Ascending aorta (tissue), 2 donors: ENCODE data around the gene GSTP1. TPM values are rescaled to one million over a fixed set of nuclear protein-coding genes. Genes with fewer than 3 reads are reported as not detected.

Experiments
- DNase-seq, 2 donors: peaks; one replicate each; pipeline ENCODE4 v3.0.0-alpha.2; 2019; ENCODE audit warnings: low spot score in 2 of 2
- H3K27ac ChIP-seq, 2 donors: fragments of 200-600 bp; sonication (generic); one replicate each; pipeline ENCODE4 v1.5.1; 2016 to 2017; ENCODE audit warnings: mild to moderate bottlenecking in 1 of 2
- H3K27me3 ChIP-seq: fragments of 200-600 bp; sonication (generic); one replicate; pipeline ENCODE4 v1.5.1; 2017
- H3K36me3 ChIP-seq, 2 donors: fragments of 200-600 bp; sonication (generic); one replicate each; pipeline ENCODE4 v1.5.1; 2016
- H3K4me1 ChIP-seq, 2 donors: fragments of 200-600 bp; sonication (generic); one replicate each; pipeline ENCODE4 v1.5.1; 2016 to 2017; ENCODE audit warnings: mild to moderate bottlenecking in 1 of 2
- H3K4me3 ChIP-seq, 2 donors: fragments of 200-600 bp; sonication (generic); one replicate each; pipeline ENCODE4 v1.5.1; 2016 to 2017; ENCODE audit warnings: mild to moderate bottlenecking in 1 of 2
- H3K9me3 ChIP-seq, 2 donors: fragments of 200-600 bp; sonication (generic); one replicate each; pipeline ENCODE4 v1.5.1; 2016
- CTCF ChIP-seq, 3 experiments: fragments of 200-600 bp in 2 of 3; fragments of 450-650 bp in 1 of 3; sonication (generic) in 2 of 3; IDR thresholded peaks; one replicate each; pipeline ENCODE4 v1.5.1; 2016 to 2019; ENCODE audit warnings: antibody characterized with exemption in 3 of 3, mild to moderate bottlenecking in 1 of 3, moderate library complexity in 1 of 3
- intact Hi-C: fragments of 100-400 bp; cut with DNase I; formaldehyde crosslinking; loops from one replicate; pipeline ENCODE4 v1.15.1; 2023
- total RNA-seq: library from RNA; depleted of rRNA; stranded (reverse); fragments of >200 nt; gene quantifications from one replicate; pipeline ENCODE4 v1.1.0, GENCODE V29; 2016

The GSTP1 gene
- total RNA-seq, 1 donor from 2014 or later, result 1,335 TPM

GRCh38 chr11:67608486-67608885 lies 24.9 kb downstream of the GSTP1 start:
- no peak for DNase-seq
- no peak for TF ChIP-seq CTCF (IDR thresholded peaks at IDR 0.05)
- intact Hi-C loops, result no loop called here
- Histone ChIP-seq H3K36me3 (peaks cover 28 to 45% of the 10 kb centered on the region in 2 donors), H3K9me3 (no peaks in the 10 kb centered on the region), H3K27me3 (no peaks in the 10 kb centered on the region), H3K4me3 (no peak overlapping the region), H3K27ac (no peak overlapping the region), H3K4me1 (peaks cover 7 to 22% of the 10 kb centered on the region in 2 donors)

- no peak for DNase-seq
- H3K4me1 ChIP-seq, result peaks cover 7 to 26% of the 10 kb centered on the region in 2 donors
- no peaks in the 10 kb centered on the region for H3K9me3 ChIP-seq
- intact Hi-C loops, result no loop called here
- H3K27me3 ChIP-seq, result no peaks in the 10 kb centered on the region
- peaks cover 28 to 45% of the 10 kb centered on the region in 2 donors for H3K36me3 ChIP-seq
- no peak for TF ChIP-seq CTCF (IDR thresholded peaks at IDR 0.05)
- H3K4me3 ChIP-seq, result no peak overlapping the region
- H3K27ac ChIP-seq, result no peak overlapping the region
These were observed 25.7 kb downstream of the GSTP1 start for GRCh38 chr11:67609316-67609715.

- intact Hi-C loops, result no loop called here
- Histone ChIP-seq H3K36me3 (peaks cover 28 to 45% of the 10 kb centered on the region in 2 donors), H3K27me3 (no peaks in the 10 kb centered on the region), H3K9me3 (no peaks in the 10 kb centered on the region), H3K27ac (no peak overlapping the region), H3K4me1 (peaks cover 7 to 28% of the 10 kb centered on the region in 2 donors), H3K4me3 (no peak overlapping the region)
- no peak for TF ChIP-seq CTCF (IDR thresholded peaks at IDR 0.05)
- no peak for DNase-seq
These were observed 26.8 kb downstream of the GSTP1 start for GRCh38 chr11:67610302-67610868.

GRCh38 chr11:67611165-67611564 lies 27.6 kb downstream of the GSTP1 start:
- Histone ChIP-seq H3K4me3 (no peak overlapping the region), H3K27ac (no peak overlapping the region), H3K9me3 (no peaks in the 10 kb centered on the region), H3K36me3 (peaks cover 28 to 45% of the 10 kb centered on the region in 2 donors), H3K27me3 (no peaks in the 10 kb centered on the region), H3K4me1 (peaks cover 7 to 22% of the 10 kb centered on the region in 2 donors)
- intact Hi-C loops, result no loop called here
- DNase-seq, result no peak
- no peak for TF ChIP-seq CTCF (IDR thresholded peaks at IDR 0.05)

- peaks cover 7 to 20% of the 10 kb centered on the region in 2 donors for H3K4me1 ChIP-seq
- no peak overlapping the region for H3K4me3 ChIP-seq
- intact Hi-C loops, result no loop called here
- H3K36me3 ChIP-seq, result peaks cover 28 to 45% of the 10 kb centered on the region in 2 donors
- no peak for DNase-seq
- no peaks in the 10 kb centered on the region for H3K27me3 ChIP-seq
- no peaks in the 10 kb centered on the region for H3K9me3 ChIP-seq
- TF ChIP-seq CTCF (IDR thresholded peaks at IDR 0.05), result no peak
- H3K27ac ChIP-seq, result no peak overlapping the region
These were observed 28.3 kb downstream of the GSTP1 start for GRCh38 chr11:67611704-67612587.
